Keratinocyte (primary cell): Measurements from ENCODE around the gene MAP3K4. TPM values are rescaled to one million over a fixed set of nuclear protein-coding genes. Genes with fewer than 3 reads are reported as not detected.

Experiments used
- DNase-seq: peaks from one replicate; pipeline ENCODE4 v3.0.0-alpha.2; 2011; ENCODE audit warnings: low read depth, missing footprints, low spot score
- FAIRE-seq: peaks from 2 replicates; lab custom pipeline; 2011; peaks lifted over from hg19 to GRCh38; lab: Jason Lieb, UNC
- H2AFZ ChIP-seq: 2 replicates; pipeline ENCODE4 v1.6.0; 2012; ENCODE audit warnings: low read length, control low read depth, inconsistent platforms; ENCODE audit not compliant: control insufficient read depth
- H3K27ac ChIP-seq: 2 replicates; pipeline ENCODE4 v1.5.1; 2011; ENCODE audit warnings: low read length; ENCODE audit not compliant: control insufficient read depth, insufficient read depth
- H3K27me3 ChIP-seq: 3 replicates; pipeline ENCODE4 v1.6.0; 2011; ENCODE audit warnings: low read length; ENCODE audit not compliant: control insufficient read depth, insufficient read depth; ENCODE audit errors: extremely low read depth
- H3K36me3 ChIP-seq, 2 experiments: 2 replicates in 1 of 2; 3 replicates in 1 of 2; pipeline ENCODE4 v1.5.1; 2011; ENCODE audit warnings: low read length in 2 of 2, mild to moderate bottlenecking in 1 of 2; ENCODE audit not compliant: control insufficient read depth in 2 of 2, insufficient read depth in 2 of 2; ENCODE audit errors: extremely low read depth in 1 of 2
- H3K4me1 ChIP-seq: 3 replicates; pipeline ENCODE4 v1.5.1; 2011; ENCODE audit warnings: low read length; ENCODE audit not compliant: control insufficient read depth, insufficient read depth; ENCODE audit errors: extremely low read depth
- H3K4me2 ChIP-seq: 3 replicates; pipeline ENCODE4 v1.6.0; 2011; ENCODE audit warnings: low read depth, low read length; ENCODE audit not compliant: control insufficient read depth, insufficient read depth; ENCODE audit errors: extremely low read depth
- H3K4me3 ChIP-seq, 3 experiments: fragments of 200-600 bp in 1 of 3; sonication (generic) in 1 of 3; 2 replicates in 2 of 3; 3 replicates in 1 of 3; pipeline ENCODE4 v1.5.1; 2011 to 2016; ENCODE audit warnings: low read length in 3 of 3, mild to moderate bottlenecking in 3 of 3, control low read depth in 2 of 3, inconsistent platforms in 1 of 3, low read depth in 1 of 3, mixed read lengths in 1 of 3, mixed run types in 1 of 3, moderate library complexity in 1 of 3; ENCODE audit not compliant: control insufficient read depth in 2 of 3, insufficient read depth in 2 of 3; ENCODE audit errors: extremely low read depth in 1 of 3
- H3K79me2 ChIP-seq: 2 replicates; pipeline ENCODE4 v1.6.0; 2012; ENCODE audit warnings: low read length; ENCODE audit not compliant: control insufficient read depth, insufficient read depth
- H3K9ac ChIP-seq: 3 replicates; pipeline ENCODE4 v1.6.0; 2011; ENCODE audit warnings: low read length; ENCODE audit not compliant: control insufficient read depth, insufficient read depth; ENCODE audit errors: extremely low read depth
- H3K9me1 ChIP-seq: 3 replicates; pipeline ENCODE4 v1.6.0; 2011; ENCODE audit warnings: low read length; ENCODE audit not compliant: control insufficient read depth, insufficient read depth; ENCODE audit errors: extremely low read depth
- H3K9me3 ChIP-seq: 2 replicates; pipeline ENCODE4 v1.5.1; 2012; ENCODE audit warnings: low read depth, low read length; ENCODE audit not compliant: control insufficient read depth
- H4K20me1 ChIP-seq: 3 replicates; pipeline ENCODE4 v1.6.0; 2011; ENCODE audit warnings: low read length; ENCODE audit not compliant: control insufficient read depth, insufficient read depth; ENCODE audit errors: extremely low read depth
- EZH2 ChIP-seq: IDR thresholded peaks from one replicate; pipeline ENCODE4 v1.6.1; 2012; ENCODE audit warnings: inconsistent platforms, mild to moderate bottlenecking, low read length, moderate library complexity
- dilution Hi-C: fragments of 300-500 bp; cut with MboI; formaldehyde crosslinking; loops from one replicate; pipeline ENCODE4 v1.7.0; 2020; ENCODE audit warnings: low sequenced_read_pairs; ENCODE audit not compliant: extremely low pct_ligation_motif_present
- polyA plus RNA-seq, 5 experiments: library from polyadenylated mRNA; depleted of rRNA in 3 of 5; stranded (reverse) in 3 of 5; stranded (forward) in 1 of 5; unstranded in 1 of 5; fragments of >200 nt; gene quantifications; 1 replicate in 1 of 5; 2 replicates in 3 of 5; 3 replicates in 1 of 5; pipeline versions ENCODE4 v1.2.1 to v1.2.3, GENCODE V29; 2011 to 2012; ENCODE audit warnings: missing spikeins in 2 of 5, low read depth in 1 of 5, low replicate concordance in 1 of 5
- TF ChIP-seq, protein P1 (sequence below), 3 experiments: IDR thresholded peaks in 1 of 3; conservative IDR thresholded peaks in 1 of 3; optimal IDR thresholded peaks in 1 of 3; 2 replicates in 2 of 3; 3 replicates in 1 of 3; pipeline versions ENCODE3 to v1.5.1; 2011; ENCODE audit warnings: low read length in 3 of 3, mild to moderate bottlenecking in 3 of 3, moderate library complexity in 2 of 3, control low read depth in 1 of 3, inconsistent platforms in 1 of 3; ENCODE audit not compliant: insufficient read depth in 2 of 3; ENCODE audit errors: extremely low read depth in 1 of 3

The MAP3K4 gene
- polyA plus RNA-seq, 1 donor (not counting 4 experiments of a cell fraction or from before 2014, with no cell fraction given): 12.8 TPM

DNA sequence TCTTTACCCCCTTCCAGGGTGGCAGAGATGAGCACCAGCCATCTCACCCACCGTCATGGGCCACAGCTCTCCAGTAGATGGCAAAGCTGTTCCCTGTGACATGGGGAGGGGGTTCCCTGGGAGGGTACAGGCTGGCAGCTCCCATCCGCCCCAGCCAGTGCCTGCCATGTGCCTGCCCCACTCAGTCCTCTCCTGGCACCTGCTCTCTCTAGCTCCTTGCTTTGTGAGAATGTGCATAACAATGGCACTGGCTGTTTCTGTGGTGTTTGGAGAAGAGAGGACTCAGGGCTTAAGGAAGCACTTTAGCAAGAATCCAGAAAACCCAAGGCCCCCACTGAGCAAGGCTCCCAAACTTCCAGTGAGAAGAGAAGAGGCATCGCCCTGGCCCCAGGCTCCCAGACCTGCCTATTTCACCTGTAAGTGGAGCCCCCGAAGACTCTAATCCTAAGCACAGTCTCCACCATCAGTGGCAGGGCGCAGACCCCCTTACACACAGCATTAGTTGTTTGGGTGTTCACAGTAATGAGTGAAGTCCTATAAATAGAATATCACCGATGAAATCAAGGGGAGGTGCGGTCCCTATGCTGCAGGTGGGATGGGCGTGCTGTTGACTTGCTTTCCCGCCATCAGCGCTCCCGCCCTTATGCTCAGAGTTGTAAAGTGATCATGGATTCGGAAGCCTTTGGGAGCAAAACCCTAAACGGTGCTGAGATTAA lies 172.1 kb downstream of the MAP3K4 start:
- TF ChIP-seq, protein P1, sequence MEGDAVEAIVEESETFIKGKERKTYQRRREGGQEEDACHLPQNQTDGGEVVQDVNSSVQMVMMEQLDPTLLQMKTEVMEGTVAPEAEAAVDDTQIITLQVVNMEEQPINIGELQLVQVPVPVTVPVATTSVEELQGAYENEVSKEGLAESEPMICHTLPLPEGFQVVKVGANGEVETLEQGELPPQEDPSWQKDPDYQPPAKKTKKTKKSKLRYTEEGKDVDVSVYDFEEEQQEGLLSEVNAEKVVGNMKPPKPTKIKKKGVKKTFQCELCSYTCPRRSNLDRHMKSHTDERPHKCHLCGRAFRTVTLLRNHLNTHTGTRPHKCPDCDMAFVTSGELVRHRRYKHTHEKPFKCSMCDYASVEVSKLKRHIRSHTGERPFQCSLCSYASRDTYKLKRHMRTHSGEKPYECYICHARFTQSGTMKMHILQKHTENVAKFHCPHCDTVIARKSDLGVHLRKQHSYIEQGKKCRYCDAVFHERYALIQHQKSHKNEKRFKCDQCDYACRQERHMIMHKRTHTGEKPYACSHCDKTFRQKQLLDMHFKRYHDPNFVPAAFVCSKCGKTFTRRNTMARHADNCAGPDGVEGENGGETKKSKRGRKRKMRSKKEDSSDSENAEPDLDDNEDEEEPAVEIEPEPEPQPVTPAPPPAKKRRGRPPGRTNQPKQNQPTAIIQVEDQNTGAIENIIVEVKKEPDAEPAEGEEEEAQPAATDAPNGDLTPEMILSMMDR (optimal IDR thresholded peaks at IDR 0.05 in 1 of 3, IDR thresholded peaks at IDR 0.05 in 1 of 3, conservative IDR thresholded peaks at IDR 0.05 in 1 of 3; ENCODE audit: extremely low read depth in 1 of 3, insufficient read depth in 2 of 3, low read length in 3 of 3): no peak
- TF ChIP-seq EZH2: no peak
- H3K4me2 ChIP-seq: no peak overlapping the region
- no peak overlapping the region for H3K27ac ChIP-seq
- H2AFZ ChIP-seq: no peak overlapping the region
- H3K4me3 ChIP-seq: no peak overlapping the region
- no peak overlapping the region for H3K9ac ChIP-seq
- H3K9me3 ChIP-seq: no peaks in the 10 kb centered on the region
- FAIRE-seq (no peak), DNase-seq (no peak)
- H3K36me3 ChIP-seq: peaks cover 3 to 9% of the 10 kb centered on the region in 2 experiments
- peaks cover 16% of the 10 kb centered on the region for H3K4me1 ChIP-seq
- H3K79me2 ChIP-seq: no peaks in the 10 kb centered on the region
- dilution Hi-C loops: no loop called here
- no peaks in the 10 kb centered on the region for H3K27me3 ChIP-seq
- H3K9me1 ChIP-seq: no peaks in the 10 kb centered on the region
- H4K20me1 ChIP-seq: no peaks in the 10 kb centered on the region

DNA sequence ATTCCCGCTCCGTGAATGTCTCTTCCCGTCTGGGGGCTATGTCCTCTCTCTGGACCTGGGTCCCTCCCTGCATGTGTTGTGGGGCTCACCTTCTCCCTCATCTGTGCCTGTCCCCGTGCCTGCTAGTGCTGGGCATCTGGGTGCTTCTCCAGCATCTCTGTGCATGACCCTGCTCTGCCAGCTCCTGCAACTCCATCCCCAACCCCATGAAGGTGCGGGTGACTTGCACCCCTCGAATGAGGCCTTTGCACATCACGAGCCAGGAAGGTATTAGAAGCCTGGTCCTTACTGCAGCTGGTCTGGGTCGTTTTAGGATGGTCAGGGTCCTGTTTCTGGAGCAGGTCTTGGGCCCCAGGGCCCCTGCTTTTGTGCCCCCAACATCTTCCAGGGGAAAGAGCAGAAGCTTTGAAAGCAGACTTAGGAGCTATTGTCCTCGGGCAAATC lies 172.6 kb downstream of the MAP3K4 start:
- dilution Hi-C loops: no loop called here
- Histone ChIP-seq H4K20me1 (no peaks in the 10 kb centered on the region), H3K9me1 (no peaks in the 10 kb centered on the region), H3K9ac (no peak overlapping the region), H3K4me3 (no peak overlapping the region), H3K27me3 (no peaks in the 10 kb centered on the region), H3K27ac (no peak overlapping the region), H2AFZ (no peak overlapping the region), H3K36me3 (peaks cover 3 to 6% of the 10 kb centered on the region in 2 experiments), H3K4me2 (no peak overlapping the region), H3K9me3 (no peaks in the 10 kb centered on the region), H3K79me2 (no peaks in the 10 kb centered on the region), H3K4me1 (peaks cover 21% of the 10 kb centered on the region)
- no peak for FAIRE-seq
- DNase-seq: no peak
- no peak for TF ChIP-seq EZH2
- TF ChIP-seq, protein P1 (optimal IDR thresholded peaks at IDR 0.05 in 1 of 3, IDR thresholded peaks at IDR 0.05 in 1 of 3, conservative IDR thresholded peaks at IDR 0.05 in 1 of 3; ENCODE audit: extremely low read depth in 1 of 3, insufficient read depth in 2 of 3, low read length in 3 of 3): no peak
